ENCODE measurements around the gene KIF20B. TPM values are rescaled to one million over a fixed set of nuclear protein-coding genes. Genes with fewer than 3 reads are reported as not detected.
"Not testable (repeated sequence)": the region's sequence is repeated elsewhere in the genome, so short reads cannot be mapped to it uniquely, and the experiment has no call there.

KIF20B gene
- total and polyA plus RNA-seq, 4 donors = 1.1 to 10.2 (median 3.4) TPM

GRCh38 chr10:89814278-89814677, 112.9 kb downstream of the KIF20B start:
- Histone ChIP-seq H3K9me3 (ENCODE audit: control insufficient read depth in 4 of 4, insufficient read depth in 3 of 4, low read length in 3 of 4) (no peaks in the 10 kb centered on the region), H3K4me1 (ENCODE audit: control insufficient read depth in 5 of 5, insufficient read depth in 5 of 5, low read length in 5 of 5) (no peaks in the 10 kb centered on the region), H3K9ac (ENCODE audit: insufficient read depth in 1 of 2, low read length in 2 of 2) (no peak overlapping the region), H3K27ac (ENCODE audit: low read depth in 1 of 2, low read length in 1 of 2) (no peak overlapping the region), H3K36me3 (ENCODE audit: control insufficient read depth in 4 of 4, insufficient read depth in 4 of 4, low read length in 4 of 4) (no peaks in the 10 kb centered on the region), H3K4me3 (no peak overlapping the region), H3K27me3 (ENCODE audit: control insufficient read depth in 3 of 3, insufficient read depth in 3 of 3, low read length in 2 of 3) (no peaks in the 10 kb centered on the region)
- DNase-seq = no peak
- WGBS, 2 donors = 85 to 88% methylated on average over 1 of the region's 1 CpG
- ATAC-seq (ENCODE audit: insufficient read depth, low FRiP score) = no peak
- TF ChIP-seq CTCF (IDR thresholded peaks at IDR 0.05; ENCODE audit: control extremely low read depth, extremely low read depth) = no peak

GRCh38 chr10:89815049-89815853, 113.9 kb downstream of the KIF20B start:
- no peak for ATAC-seq (ENCODE audit: insufficient read depth, low FRiP score)
- 81 to 94% methylated on average over 5 of the region's 5 CpGs for WGBS, 2 donors

GRCh38 chr10:89819008-89819407, 117.6 kb downstream of the KIF20B start:
- WGBS, 2 donors = 87 to 88% methylated on average over 3 of the region's 3 CpGs
- not testable (repeated sequence) for H3K9ac ChIP-seq (ENCODE audit: insufficient read depth in 1 of 2, low read length in 2 of 2); ATAC-seq (ENCODE audit: insufficient read depth, low FRiP score); H3K4me3 ChIP-seq; H3K36me3 ChIP-seq (ENCODE audit: control insufficient read depth in 4 of 4, insufficient read depth in 4 of 4, low read length in 4 of 4); H3K27ac ChIP-seq (ENCODE audit: low read depth in 1 of 2, low read length in 1 of 2); H3K4me1 ChIP-seq (ENCODE audit: control insufficient read depth in 5 of 5, insufficient read depth in 5 of 5, low read length in 5 of 5); H3K27me3 ChIP-seq (ENCODE audit: control insufficient read depth in 3 of 3, insufficient read depth in 3 of 3, low read length in 2 of 3); H3K9me3 ChIP-seq (ENCODE audit: control insufficient read depth in 4 of 4, insufficient read depth in 3 of 4, low read length in 3 of 4); DNase-seq

More at GRCh38 chr10:89815049-89815853, 113.9 kb downstream of the KIF20B start:
- Histone ChIP-seq H3K9me3 (ENCODE audit: control insufficient read depth in 4 of 4, insufficient read depth in 3 of 4, low read length in 3 of 4) (no peaks in the 10 kb centered on the region), H3K9ac (ENCODE audit: insufficient read depth in 1 of 2, low read length in 2 of 2) (no peak overlapping the region), H3K27ac (ENCODE audit: low read depth in 1 of 2, low read length in 1 of 2) (no peak overlapping the region), H3K36me3 (ENCODE audit: control insufficient read depth in 4 of 4, insufficient read depth in 4 of 4, low read length in 4 of 4) (no peaks in the 10 kb centered on the region), H3K27me3 (ENCODE audit: control insufficient read depth in 3 of 3, insufficient read depth in 3 of 3, low read length in 2 of 3) (no peaks in the 10 kb centered on the region), H3K4me1 (ENCODE audit: control insufficient read depth in 5 of 5, insufficient read depth in 5 of 5, low read length in 5 of 5) (no peaks in the 10 kb centered on the region), H3K4me3 (no peak overlapping the region)
- no peak for DNase-seq
- TF ChIP-seq CTCF (IDR thresholded peaks at IDR 0.05; ENCODE audit: control extremely low read depth, extremely low read depth) = no peak

Other genes with a start within 250 kb of the KIF20B start
- 1 to 10 TPM; 1.8 to 4.6 TPM for gene SLC16A12, start 166.0 kb upstream of the KIF20B start, total RNA-seq
- under 1 TPM; 0.45 to 0.75 TPM for gene SLC16A12, start 166.0 kb upstream of the KIF20B start, polyA plus RNA-seq
- gene PANK1, start 56.3 kb upstream of the KIF20B start, total RNA-seq = 10 to 100 TPM in 1 of 2 donors, 1 to 10 TPM in 1; 5.9 to 18.3 TPM
- 1 to 10 TPM; 1.6 to 2.9 TPM for gene PANK1, start 56.3 kb upstream of the KIF20B start, polyA plus RNA-seq

Data from lung (tissue), 12 donors.